SU-DHL-6 (cell line): ENCODE data around the gene CHST12.

Source experiments
- CTCF ChIP-seq: fragments of 200-600 bp; sonication (generic); IDR thresholded peaks from one replicate; pipeline ENCODE4 v1.5.1; 2017; ENCODE audit warnings: antibody characterized with exemption, mild to moderate bottlenecking, low read length, moderate library complexity; ENCODE audit not compliant: insufficient read depth, poor library complexity, severe bottlenecking
- EZH2phosphoT487 ChIP-seq: fragments of 200-600 bp; sonication (generic), shearing (Covaris generic); conservative IDR thresholded peaks from 2 replicates; pipeline ENCODE4 v1.6.1; 2018; ENCODE audit warnings: mild to moderate bottlenecking, antibody characterized with exemption, low read length, moderate library complexity, mixed read lengths

GRCh38 chr7:2474224-2474623 lies 70.8 kb downstream of the CHST12 start:
- TF ChIP-seq CTCF (no peak), EZH2phosphoT487 (no peak)
